K562 (cell line): ENCODE measurements around the gene PLEKHN1. TPM values are rescaled to one million over a fixed set of nuclear protein-coding genes. Genes with fewer than 3 reads are reported as not detected.

ENCODE experiments used
- ATAC-seq: fragments of 200-7000 bp; cut with Tn5 transposase; 3 replicates; pipeline ENCODE4 v1.9.1; 2020; ENCODE audit warnings: moderate library complexity
- BruUV-seq: library from RNA; stranded (reverse); fragments of 400-500 nt; replicated peaks from 2 replicates; lab custom pipeline; 2021; lab: Mats Ljungman, UMichigan
- CTCF ChIA-PET: fragments of 300-600 bp; formaldehyde crosslinking; extraction: SDS; loops from one replicate; lab custom pipeline; 2021; ENCODE audit warnings: low intra/inter-chr PET ratio; lab: Yijun Ruan, JAX
- POLR2A ChIA-PET: fragments of 300-600, 350-650 bp; sonication (Branson Sonifier 250); formaldehyde crosslinking; extraction: SDS; loops from one replicate; lab custom pipeline; 2021; ENCODE audit warnings: antibody characterized with exemption, inconsistent platforms; lab: Yijun Ruan, JAX
- DNase-seq, 4 experiments: peaks; one replicate each; pipeline versions ENCODE4 v3.0.0 to v3.0.0-alpha.2; 2011 to 2018; ENCODE audit warnings: low spot score in 3 of 4, mixed read lengths in 3 of 4; ENCODE audit errors: extremely low read depth in 1 of 4
- FAIRE-seq: peaks from 2 replicates; lab custom pipeline; 2011; peaks lifted over from hg19 to GRCh38; lab: Jason Lieb, UNC
- H2AFZ ChIP-seq: 2 replicates; pipeline ENCODE4 v1.6.0; 2011; ENCODE audit warnings: low read depth, low read length, control low read depth, inconsistent platforms
- H3K27ac ChIP-seq: fragments of 200-600 bp; 3 replicates; pipeline ENCODE4 v1.8.0; 2011; ENCODE audit warnings: low read depth, mild to moderate bottlenecking, control low read depth, inconsistent platforms, low read length, moderate library complexity, mixed read lengths; ENCODE audit errors: extremely low read depth
- H3K27me3 ChIP-seq, 2 experiments: fragments of 300-600 bp in 1 of 2; 2 replicates in 1 of 2; 3 replicates in 1 of 2; pipeline versions ENCODE4 v1.6.0 to v1.8.0; 2011; ENCODE audit warnings: inconsistent platforms in 2 of 2, low read length in 2 of 2, mild to moderate bottlenecking in 1 of 2, mixed read lengths in 1 of 2, moderate library complexity in 1 of 2; ENCODE audit not compliant: control insufficient read depth in 2 of 2, insufficient read depth in 2 of 2
- H3K36me3 ChIP-seq: fragments of 300-600 bp; 3 replicates; pipeline ENCODE4 v1.8.0; 2011; ENCODE audit warnings: mild to moderate bottlenecking, low read length, inconsistent platforms; ENCODE audit not compliant: control insufficient read depth, insufficient read depth
- H3K4me1 ChIP-seq, 2 experiments: fragments of 200-600 bp in 1 of 2; replicated peaks in 1 of 2; 2 replicates in 1 of 2; 3 replicates in 1 of 2; pipeline versions ENCODE4 v1.5.1 to v1.8.0; 2011; ENCODE audit warnings: inconsistent platforms in 2 of 2, low read length in 2 of 2, mild to moderate bottlenecking in 1 of 2, mixed read lengths in 1 of 2, moderate library complexity in 1 of 2; ENCODE audit not compliant: control insufficient read depth in 2 of 2, insufficient read depth in 2 of 2
- H3K4me2 ChIP-seq: 2 replicates; pipeline ENCODE4 v1.6.1; 2011; ENCODE audit warnings: low read length, control low read depth, inconsistent platforms, mixed read lengths; ENCODE audit not compliant: insufficient read depth
- H3K4me3 ChIP-seq: fragments of 200-600 bp; sonication (generic), shearing (Covaris generic); 2 replicates; pipeline ENCODE4 v1.5.1; 2016; ENCODE audit warnings: control low read depth, inconsistent platforms
- H3K79me2 ChIP-seq: fragments of 200-600 bp; 3 replicates; pipeline ENCODE4 v1.8.0; 2011; ENCODE audit warnings: low read length, inconsistent platforms; ENCODE audit not compliant: control insufficient read depth, insufficient read depth
- H3K9ac ChIP-seq, 2 experiments: 2 replicates each; pipeline versions ENCODE4 v1.6.0 to v1.6.1; 2011; ENCODE audit warnings: low read depth in 2 of 2, low read length in 2 of 2, control low read depth in 1 of 2, inconsistent platforms in 1 of 2, mild to moderate bottlenecking in 1 of 2, mixed read lengths in 1 of 2; ENCODE audit not compliant: insufficient read depth in 1 of 2
- H3K9me1 ChIP-seq: one replicate; pipeline ENCODE4 v1.6.0; 2011; ENCODE audit warnings: inconsistent platforms, mild to moderate bottlenecking, low read length, moderate library complexity; ENCODE audit not compliant: control insufficient read depth, insufficient read depth
- H3K9me3 ChIP-seq: replicated peaks from 2 replicates; pipeline ENCODE4 v1.5.1; 2011; ENCODE audit warnings: low read depth, low read length, inconsistent platforms; ENCODE audit not compliant: control insufficient read depth, insufficient read depth
- H4K20me1 ChIP-seq: replicated peaks from 2 replicates; pipeline ENCODE4 v1.6.1; 2011; ENCODE audit warnings: low read length, inconsistent platforms, mixed read lengths; ENCODE audit not compliant: control insufficient read depth, insufficient read depth
- EGR1 ChIP-seq: fragments of 450-650 bp; conservative IDR thresholded peaks from 2 replicates; pipeline ENCODE4 v1.6.1; 2017; ENCODE audit warnings: mild to moderate bottlenecking
- HDAC1 ChIP-seq, 2 experiments: fragments of 450-650 bp; IDR thresholded peaks; 2 replicates each; pipeline ENCODE4 v1.6.1; 2016 to 2017; ENCODE audit warnings: inconsistent platforms in 1 of 2, mild to moderate bottlenecking in 1 of 2, moderate library complexity in 1 of 2
- IRF2 ChIP-seq: sonication (generic); formaldehyde crosslinking; IDR thresholded peaks from 2 replicates; pipeline ENCODE4 v1.8.1; 2022; ENCODE audit warnings: mild to moderate bottlenecking, missing genetic modification reagents
- MAFG ChIP-seq: fragments of 450-650 bp; conservative IDR thresholded peaks from 2 replicates; pipeline ENCODE4 v1.6.1; 2016; ENCODE audit warnings: missing genetic modification characterization, missing compliant biosample characterization
- MAX ChIP-seq: sonication (generic); formaldehyde crosslinking; IDR thresholded peaks from 2 replicates; pipeline ENCODE4 v1.9.0; 2022; ENCODE audit warnings: mild to moderate bottlenecking, missing genetic modification reagents
- MBD2 ChIP-seq: sonication (generic); IDR thresholded peaks from 2 replicates; pipeline ENCODE4 v1.6.1; 2016; ENCODE audit warnings: low read depth, borderline replicate concordance
- SAFB ChIP-seq: fragments of 200-400 bp; formaldehyde crosslinking; IDR thresholded peaks from 2 replicates; pipeline ENCODE4 v1.6.1; 2017; ENCODE audit warnings: low read depth, low read length, borderline replicate concordance
- ZBTB7A ChIP-seq: IDR thresholded peaks from 2 replicates; pipeline ENCODE4 v1.6.1; 2011; ENCODE audit warnings: low read depth, mild to moderate bottlenecking, low read length, moderate library complexity, borderline replicate concordance; ENCODE audit not compliant: control insufficient read depth
- ZEB2 ChIP-seq: fragments of 450-650 bp; IDR thresholded peaks from 2 replicates; pipeline ENCODE4 v1.6.1; 2016
- ZNF347 ChIP-seq: fragments of 450-650 bp; formaldehyde crosslinking; IDR thresholded peaks from 2 replicates; pipeline ENCODE4 v1.4.0; 2020; ENCODE audit warnings: low read depth, mild to moderate bottlenecking, moderate library complexity
- ZNF561 ChIP-seq: fragments of 450-650 bp; formaldehyde crosslinking; conservative IDR thresholded peaks from 2 replicates; pipeline ENCODE4 v1.4.0; 2020; ENCODE audit warnings: mild to moderate bottlenecking, moderate library complexity
- ZNF764 ChIP-seq: fragments of 250-450 bp; sonication (Bioruptor Pico); IDR thresholded peaks from 2 replicates; pipeline ENCODE4 v1.4.0; 2020; ENCODE audit warnings: low read depth, mild to moderate bottlenecking, moderate library complexity
- WGBS: fragments of 100-300 bp; shearing (Covaris generic); methylation state at CpG from one replicate; pipeline ENCODE4 v1.1.6; 2016; ENCODE audit warnings: low coverage, mixed read lengths; ENCODE audit not compliant: insufficient coverage; ENCODE audit errors: missing lambda C conversion rate; 5-methylcytosine and 5-hydroxymethylcytosine counted together
- in situ Hi-C: fragments of 300-500 bp; cut with MboI; formaldehyde crosslinking; loops from 4 replicates; pipeline ENCODE4 v1.15.0; 2018; ENCODE audit warnings: inconsistent platforms, mixed read lengths
- intact Hi-C: fragments of 100-400 bp; cut with micrococcal nuclease; formaldehyde crosslinking; loops from 2 replicates; pipeline ENCODE4 v1.14.2; 2022
- polyA plus RNA-seq, 8 experiments: library from polyadenylated mRNA; depleted of rRNA in 4 of 8; stranded (reverse) in 5 of 8; unstranded in 3 of 8; fragments of >200 nt; fragmentation: Nextera tagmentation in 2 of 8; fragmentation: Illumina TruSeq in 1 of 8; extraction: Ambion mirVana in 2 of 8; extraction: Trizol in 1 of 8; gene quantifications; 2 replicates each; pipeline versions ENCODE4 v1.2.1 to v1.2.3, GENCODE V29; 2011 to 2014; ENCODE audit warnings: inconsistent platforms in 1 of 8, missing spikeins in 1 of 8
- total RNA-seq, 7 experiments: library from RNA; depleted of rRNA in 6 of 7; stranded (reverse); fragments of >200 nt in 6 of 7; fragmentation: Illumina TruSeq in 2 of 7; extraction: Trizol in 2 of 7; gene quantifications; 2 replicates each; pipeline versions ENCODE4 v1.2.1 to v1.2.3, GENCODE V29; 2011 to 2021; ENCODE audit warnings: low replicate concordance in 1 of 7
- TF ChIP-seq, protein P1 (sequence below): fragments of 250-450 bp; sonication (Bioruptor Pico); IDR thresholded peaks from 2 replicates; pipeline ENCODE4 v1.5.0; 2021
- TF ChIP-seq, protein P2 (sequence below), 2 experiments: fragments of 450-650 bp; IDR thresholded peaks; 2 replicates each; pipeline ENCODE4 v1.6.1; 2018; ENCODE audit warnings: mild to moderate bottlenecking in 2 of 2, low read depth in 1 of 2; ENCODE audit not compliant: partially characterized antibody in 2 of 2
- TF ChIP-seq, protein P3 (sequence below): sonication (generic); formaldehyde crosslinking; IDR thresholded peaks from 2 replicates; pipeline ENCODE4 v1.8.1; 2023; ENCODE audit warnings: mild to moderate bottlenecking, missing genetic modification reagents, moderate library complexity

The PLEKHN1 gene
- total and polyA plus RNA-seq, 9 of the 15 experiments (the other 6 are each of a cell fraction or from before 2014, with no cell fraction given) = 0.07 to 1.5 (median 0.13) TPM; not detected in 2

DNA sequence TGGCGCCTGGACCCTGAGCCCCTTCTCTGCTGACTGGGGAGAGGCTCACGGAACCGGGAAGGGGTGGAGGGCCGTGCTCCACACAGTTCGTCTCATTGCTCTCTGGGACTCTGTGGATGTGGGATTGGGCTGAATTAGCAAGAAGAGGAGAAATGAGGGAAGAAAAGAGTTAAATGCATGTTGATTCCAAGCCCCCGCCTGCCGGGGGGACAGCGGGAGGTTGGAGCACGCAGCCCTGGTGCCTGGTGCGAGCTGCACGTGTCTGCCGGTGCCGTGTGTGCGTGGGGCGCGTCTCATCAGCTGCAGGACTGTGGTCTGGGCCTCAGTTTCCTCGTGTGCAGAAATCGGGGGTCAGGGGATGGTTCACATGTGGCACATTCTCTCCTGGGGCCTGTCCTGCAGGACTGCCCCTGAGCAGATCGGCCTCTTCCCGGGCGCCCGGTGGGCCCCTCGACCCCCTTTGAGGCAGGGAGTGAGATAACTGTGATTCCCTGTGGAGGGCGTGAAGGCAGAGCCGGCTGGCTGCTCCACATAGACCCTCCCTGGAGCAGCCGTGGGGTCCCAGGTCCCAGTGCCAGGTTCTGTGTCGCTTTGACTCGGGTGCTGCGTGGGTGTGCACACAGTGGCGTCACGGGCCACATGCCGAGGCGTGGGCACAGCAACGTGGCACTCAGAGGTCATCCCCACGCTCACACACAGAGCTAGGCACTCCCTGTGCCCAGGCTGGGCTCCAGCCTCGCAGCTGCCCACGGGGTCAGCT is 31.1 kb upstream of the PLEKHN1 start:
- H3K36me3 ChIP-seq = no peaks in the 10 kb centered on the region
- ATAC-seq = no peak
- CTCF ChIA-PET = no interaction called here
- H3K9ac ChIP-seq = no peak overlapping the region
- intact Hi-C loops (no loop called here), in situ Hi-C loops (no loop called here)
- no peak for DNase-seq
- H3K9me1 ChIP-seq = no peaks in the 10 kb centered on the region
- peaks cover 8 to 77% of the 10 kb centered on the region in 2 experiments for H3K4me1 ChIP-seq
- BruUV-seq = no TSS peak
- no peak for FAIRE-seq
- H2AFZ ChIP-seq = no peak overlapping the region
- peaks cover 17% of the 10 kb centered on the region for H4K20me1 ChIP-seq
- no peak overlapping the region for H3K4me2 ChIP-seq
- POLR2A ChIA-PET = interaction anchor here (0.6 to 1.0 kb wide), 2 partner anchors 11 to 19 kb away, joined by 4 read pairs; no protein-coding TSS in a partner anchor
- H3K27ac ChIP-seq = no peak overlapping the region
- 8% methylated on average over 37 of the region's 37 CpGs for WGBS
- peaks cover 15 to 47% of the 10 kb centered on the region in 2 experiments; a peak in 4 of 5 replicates for H3K27me3 ChIP-seq
- H3K79me2 ChIP-seq = no peaks in the 10 kb centered on the region
- H3K4me3 ChIP-seq = no peak overlapping the region
- no peaks in the 10 kb centered on the region for H3K9me3 ChIP-seq
- TF ChIP-seq, protein P1, sequence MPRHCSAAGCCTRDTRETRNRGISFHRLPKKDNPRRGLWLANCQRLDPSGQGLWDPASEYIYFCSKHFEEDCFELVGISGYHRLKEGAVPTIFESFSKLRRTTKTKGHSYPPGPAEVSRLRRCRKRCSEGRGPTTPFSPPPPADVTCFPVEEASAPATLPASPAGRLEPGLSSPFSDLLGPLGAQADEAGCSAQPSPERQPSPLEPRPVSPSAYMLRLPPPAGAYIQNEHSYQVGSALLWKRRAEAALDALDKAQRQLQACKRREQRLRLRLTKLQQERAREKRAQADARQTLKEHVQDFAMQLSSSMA (CRISPR knock-in tag) = no peak
- TF ChIP-seq ZNF764 (CRISPR knock-in tag) = no peak
- no peak for TF ChIP-seq HDAC1 (IDR thresholded peaks at IDR 0.05)
- peak; percentile 33; the same call in 1 of the 2 replicates for TF ChIP-seq MAX (CRISPR knock-in tag)
- TF ChIP-seq IRF2 (CRISPR knock-in tag) = 0 out of 2 replicates have a peak, but pooled peaks have one; percentile 54
- TF ChIP-seq MBD2 = no peak
- 0 out of 2 replicates have a peak, but pooled peaks have one; percentile 17 for TF ChIP-seq ZBTB7A
- TF ChIP-seq MAFG (tag) = no peak
- no peak for TF ChIP-seq ZNF561 (CRISPR knock-in tag)
- TF ChIP-seq, protein P2, sequence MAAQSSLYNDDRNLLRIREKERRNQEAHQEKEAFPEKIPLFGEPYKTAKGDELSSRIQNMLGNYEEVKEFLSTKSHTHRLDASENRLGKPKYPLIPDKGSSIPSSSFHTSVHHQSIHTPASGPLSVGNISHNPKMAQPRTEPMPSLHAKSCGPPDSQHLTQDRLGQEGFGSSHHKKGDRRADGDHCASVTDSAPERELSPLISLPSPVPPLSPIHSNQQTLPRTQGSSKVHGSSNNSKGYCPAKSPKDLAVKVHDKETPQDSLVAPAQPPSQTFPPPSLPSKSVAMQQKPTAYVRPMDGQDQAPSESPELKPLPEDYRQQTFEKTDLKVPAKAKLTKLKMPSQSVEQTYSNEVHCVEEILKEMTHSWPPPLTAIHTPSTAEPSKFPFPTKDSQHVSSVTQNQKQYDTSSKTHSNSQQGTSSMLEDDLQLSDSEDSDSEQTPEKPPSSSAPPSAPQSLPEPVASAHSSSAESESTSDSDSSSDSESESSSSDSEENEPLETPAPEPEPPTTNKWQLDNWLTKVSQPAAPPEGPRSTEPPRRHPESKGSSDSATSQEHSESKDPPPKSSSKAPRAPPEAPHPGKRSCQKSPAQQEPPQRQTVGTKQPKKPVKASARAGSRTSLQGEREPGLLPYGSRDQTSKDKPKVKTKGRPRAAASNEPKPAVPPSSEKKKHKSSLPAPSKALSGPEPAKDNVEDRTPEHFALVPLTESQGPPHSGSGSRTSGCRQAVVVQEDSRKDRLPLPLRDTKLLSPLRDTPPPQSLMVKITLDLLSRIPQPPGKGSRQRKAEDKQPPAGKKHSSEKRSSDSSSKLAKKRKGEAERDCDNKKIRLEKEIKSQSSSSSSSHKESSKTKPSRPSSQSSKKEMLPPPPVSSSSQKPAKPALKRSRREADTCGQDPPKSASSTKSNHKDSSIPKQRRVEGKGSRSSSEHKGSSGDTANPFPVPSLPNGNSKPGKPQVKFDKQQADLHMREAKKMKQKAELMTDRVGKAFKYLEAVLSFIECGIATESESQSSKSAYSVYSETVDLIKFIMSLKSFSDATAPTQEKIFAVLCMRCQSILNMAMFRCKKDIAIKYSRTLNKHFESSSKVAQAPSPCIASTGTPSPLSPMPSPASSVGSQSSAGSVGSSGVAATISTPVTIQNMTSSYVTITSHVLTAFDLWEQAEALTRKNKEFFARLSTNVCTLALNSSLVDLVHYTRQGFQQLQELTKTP (IDR thresholded peaks at IDR 0.05; ENCODE audit: low read depth in 1 of 2, partially characterized antibody in 2 of 2) = no peak
- peak; percentile 70; the same call in 1 of the 2 replicates for TF ChIP-seq SAFB
- peak; percentile 62 for TF ChIP-seq EGR1
- TF ChIP-seq ZEB2 = no peak
- no peak for TF ChIP-seq ZNF347
- TF ChIP-seq, protein P3, sequence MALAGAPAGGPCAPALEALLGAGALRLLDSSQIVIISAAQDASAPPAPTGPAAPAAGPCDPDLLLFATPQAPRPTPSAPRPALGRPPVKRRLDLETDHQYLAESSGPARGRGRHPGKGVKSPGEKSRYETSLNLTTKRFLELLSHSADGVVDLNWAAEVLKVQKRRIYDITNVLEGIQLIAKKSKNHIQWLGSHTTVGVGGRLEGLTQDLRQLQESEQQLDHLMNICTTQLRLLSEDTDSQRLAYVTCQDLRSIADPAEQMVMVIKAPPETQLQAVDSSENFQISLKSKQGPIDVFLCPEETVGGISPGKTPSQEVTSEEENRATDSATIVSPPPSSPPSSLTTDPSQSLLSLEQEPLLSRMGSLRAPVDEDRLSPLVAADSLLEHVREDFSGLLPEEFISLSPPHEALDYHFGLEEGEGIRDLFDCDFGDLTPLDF = no peak
